ENCODE results near the gene ZNF438. TPM values are rescaled to one million over a fixed set of nuclear protein-coding genes. Genes with fewer than 3 reads are reported as not detected.

Gene ZNF438
- total RNA-seq, 3 donors from 2014 or later: 4.7 to 12.3 (median 5.0) TPM

DNA sequence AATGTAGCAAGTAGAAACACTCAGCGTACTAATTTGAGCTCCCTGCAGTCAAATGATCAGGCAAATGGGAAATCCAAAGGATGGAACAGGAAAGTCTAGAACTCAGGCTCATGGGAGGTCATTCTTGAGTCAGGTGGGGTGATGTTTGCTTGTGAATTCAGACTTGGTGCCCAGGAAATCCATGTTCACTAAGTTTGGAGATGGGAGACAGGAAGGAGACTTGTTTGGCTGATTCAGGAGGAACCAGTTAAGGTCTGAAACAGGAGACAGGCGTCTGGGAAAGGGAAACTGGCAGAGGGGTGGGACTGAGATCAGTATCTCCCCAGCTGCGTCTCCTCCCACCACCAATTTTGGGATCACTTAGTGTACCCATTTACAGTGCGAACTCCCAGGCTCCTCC is 38.4 kb upstream of the ZNF438 start:
- TF ChIP-seq CTCF (IDR thresholded peaks at IDR 0.05): no peak

DNA sequence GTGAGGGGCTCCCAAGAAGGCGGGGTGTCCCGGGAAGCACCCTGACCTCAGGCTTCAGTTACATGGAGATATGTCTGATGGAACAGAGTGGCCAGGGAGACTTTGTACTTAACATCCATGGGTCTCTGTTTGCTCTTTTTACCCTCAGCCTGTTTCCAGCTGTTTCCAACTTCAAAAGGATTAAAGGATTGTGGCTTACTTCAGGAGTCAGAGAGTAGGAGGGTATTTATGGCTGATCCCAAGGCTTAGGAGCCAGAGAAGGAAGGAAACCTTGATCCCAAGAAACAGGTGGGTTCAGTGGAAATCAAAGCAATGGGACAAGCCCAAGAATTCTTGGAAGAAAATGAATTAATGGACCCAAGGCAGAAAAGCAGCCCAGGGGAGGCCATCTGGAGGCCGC is 37.7 kb upstream of the ZNF438 start:
- Histone ChIP-seq H3K4me3 (no peak overlapping the region), H3K9me3 (no peaks in the 10 kb centered on the region), H3K4me1 (ENCODE audit: low read depth) (no peaks in the 10 kb centered on the region), H3K36me3 (ENCODE audit: low read depth) (no peaks in the 10 kb centered on the region)
- no peak for ATAC-seq
- no peak for TF ChIP-seq CTCF (IDR thresholded peaks at IDR 0.05)
- no peak for DNase-seq
- intact Hi-C loops (cut with DNase I, micrococcal nuclease): no loop called here

More for the DNA sequence above, 38.4 kb upstream of the ZNF438 start:
- intact Hi-C loops (cut with DNase I, micrococcal nuclease): no loop called here
- no peaks in the 10 kb centered on the region for H3K4me1 ChIP-seq (ENCODE audit: low read depth)
- H3K9me3 ChIP-seq: no peaks in the 10 kb centered on the region
- DNase-seq (no peak), ATAC-seq (no peak)
- no peak overlapping the region for H3K4me3 ChIP-seq
- no peaks in the 10 kb centered on the region for H3K36me3 ChIP-seq (ENCODE audit: low read depth)

DNA sequence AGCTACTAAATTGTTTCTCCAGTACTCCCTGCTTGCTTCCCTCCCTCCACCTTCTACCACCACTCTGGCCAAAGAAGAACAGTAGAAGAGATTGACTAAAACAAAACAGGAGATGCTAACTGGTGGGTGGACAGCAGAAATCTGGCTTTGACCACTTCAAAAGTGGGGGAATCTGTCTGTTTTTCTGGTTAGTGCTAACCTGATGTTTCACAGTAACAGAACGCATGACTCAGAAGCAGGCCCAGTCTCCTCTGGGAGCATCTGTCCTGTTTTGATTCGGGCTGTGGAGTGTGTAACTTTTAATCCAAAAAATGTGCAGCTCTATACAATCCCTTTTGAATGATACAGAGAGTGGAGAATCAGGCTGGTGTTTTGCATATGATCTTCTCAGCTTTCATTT is 32.7 kb upstream of the ZNF438 start:
- ATAC-seq (no peak), DNase-seq (no peak)
- TF ChIP-seq CTCF (IDR thresholded peaks at IDR 0.05): no peak
- Histone ChIP-seq H3K4me1 (ENCODE audit: low read depth) (no peaks in the 10 kb centered on the region), H3K9me3 (no peaks in the 10 kb centered on the region), H3K4me3 (no peak overlapping the region), H3K36me3 (ENCODE audit: low read depth) (no peaks in the 10 kb centered on the region)
- intact Hi-C loops (cut with DNase I, micrococcal nuclease): no loop called here

- intact Hi-C loops (cut with DNase I, micrococcal nuclease): no loop called here
- ATAC-seq: no peak
Observed at GRCh38 chr10:31063841-31064240, 32.2 kb upstream of the ZNF438 start.

DNA sequence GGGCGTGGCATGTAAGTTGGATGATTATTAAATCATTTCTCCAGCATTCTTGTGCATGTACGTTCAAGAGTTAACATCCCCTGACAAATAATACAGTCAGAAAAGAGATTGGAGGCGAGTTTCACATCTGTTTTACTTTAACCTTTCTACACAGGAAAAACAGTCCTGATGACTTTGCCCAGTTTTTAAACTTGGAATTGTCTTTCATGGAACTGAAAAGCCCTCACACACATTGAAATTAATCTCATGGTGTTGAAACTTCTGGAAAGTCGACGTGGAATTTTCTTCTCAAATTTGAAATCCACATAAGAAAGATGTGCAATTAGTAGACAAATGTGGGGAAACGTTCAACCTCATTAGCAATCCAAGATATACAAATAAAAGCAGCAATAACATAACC is 31.2 kb upstream of the ZNF438 start:
- ATAC-seq (no peak), DNase-seq (no peak)
- no peak overlapping the region for H3K4me3 ChIP-seq
- no peaks in the 10 kb centered on the region for H3K9me3 ChIP-seq
- no peak for TF ChIP-seq CTCF (IDR thresholded peaks at IDR 0.05)
- no peaks in the 10 kb centered on the region for H3K36me3 ChIP-seq (ENCODE audit: low read depth)
- intact Hi-C loops (cut with DNase I, micrococcal nuclease): no loop called here
- H3K4me1 ChIP-seq (ENCODE audit: low read depth): no peaks in the 10 kb centered on the region

More at GRCh38 chr10:31063841-31064240, 32.2 kb upstream of the ZNF438 start:
- Histone ChIP-seq H3K36me3 (ENCODE audit: low read depth) (no peaks in the 10 kb centered on the region), H3K9me3 (no peaks in the 10 kb centered on the region), H3K4me1 (ENCODE audit: low read depth) (no peaks in the 10 kb centered on the region), H3K4me3 (no peak overlapping the region)
- TF ChIP-seq CTCF (IDR thresholded peaks at IDR 0.05): no peak
- DNase-seq: no peak

GRCh38 chr10:31061941-31062340 is 30.3 kb upstream of the ZNF438 start:
- H3K4me3 ChIP-seq: no peak overlapping the region
- H3K9me3 ChIP-seq: no peaks in the 10 kb centered on the region
- H3K4me1 ChIP-seq (ENCODE audit: low read depth): no peaks in the 10 kb centered on the region
- H3K36me3 ChIP-seq (ENCODE audit: low read depth): no peaks in the 10 kb centered on the region
- TF ChIP-seq CTCF (IDR thresholded peaks at IDR 0.05): no peak
- DNase-seq (no peak), ATAC-seq (no peak)
- intact Hi-C loops (cut with DNase I, micrococcal nuclease): no loop called here
